ENCODE data around the gene DIDO1.

Gene DIDO1

GRCh38 chr20:62914436-62914835, 11.9 kb downstream of the DIDO1 start:
- Histone ChIP-seq H3K4me3 (ENCODE audit: low read depth, low read length) (no peak overlapping the region), H3K36me3 (ENCODE audit: control insufficient read depth, insufficient read depth, low read length) (peaks cover 49% of the 10 kb centered on the region), H3K9me3 (ENCODE audit: control insufficient read depth, insufficient read depth, low read depth, low read length) (no peaks in the 10 kb centered on the region), H3K4me1 (ENCODE audit: control insufficient read depth, insufficient read depth, low read length) (peaks cover 52% of the 10 kb centered on the region), H3K9ac (ENCODE audit: low read length) (no peak overlapping the region), H3K27me3 (ENCODE audit: control insufficient read depth, insufficient read depth, low read length) (no peaks in the 10 kb centered on the region), H3K27ac (ENCODE audit: low read depth, low read length) (no peak overlapping the region)

- no peak overlapping the region for H3K27ac ChIP-seq (ENCODE audit: low read depth, low read length)
- H3K27me3 ChIP-seq (ENCODE audit: control insufficient read depth, insufficient read depth, low read length): no peaks in the 10 kb centered on the region
- H3K9me3 ChIP-seq (ENCODE audit: control insufficient read depth, insufficient read depth, low read depth, low read length): no peaks in the 10 kb centered on the region
- no peak overlapping the region for H3K9ac ChIP-seq (ENCODE audit: low read length)
- H3K4me1 ChIP-seq (ENCODE audit: control insufficient read depth, insufficient read depth, low read length): peaks cover 43% of the 10 kb centered on the region
- H3K36me3 ChIP-seq (ENCODE audit: control insufficient read depth, insufficient read depth, low read length): peaks cover 62% of the 10 kb centered on the region
- H3K4me3 ChIP-seq (ENCODE audit: low read depth, low read length): no peak overlapping the region
Observed at GRCh38 chr20:62913043-62913630, 13.2 kb downstream of the DIDO1 start.

GRCh38 chr20:62911701-62912280, 14.5 kb downstream of the DIDO1 start:
- H3K27ac ChIP-seq (ENCODE audit: low read depth, low read length): no peak overlapping the region
- H3K27me3 ChIP-seq (ENCODE audit: control insufficient read depth, insufficient read depth, low read length): no peaks in the 10 kb centered on the region
- H3K4me3 ChIP-seq (ENCODE audit: low read depth, low read length): no peak overlapping the region
- H3K9ac ChIP-seq (ENCODE audit: low read length): no peak overlapping the region
- peaks cover 30% of the 10 kb centered on the region for H3K4me1 ChIP-seq (ENCODE audit: control insufficient read depth, insufficient read depth, low read length)
- H3K36me3 ChIP-seq (ENCODE audit: control insufficient read depth, insufficient read depth, low read length): peaks cover 75% of the 10 kb centered on the region
- H3K9me3 ChIP-seq (ENCODE audit: control insufficient read depth, insufficient read depth, low read depth, low read length): no peaks in the 10 kb centered on the region

GRCh38 chr20:62910777-62911497, 15.4 kb downstream of the DIDO1 start:
- peaks cover 21% of the 10 kb centered on the region for H3K4me1 ChIP-seq (ENCODE audit: control insufficient read depth, insufficient read depth, low read length)
- no peaks in the 10 kb centered on the region for H3K27me3 ChIP-seq (ENCODE audit: control insufficient read depth, insufficient read depth, low read length)
- H3K4me3 ChIP-seq (ENCODE audit: low read depth, low read length): no peak overlapping the region
- H3K9ac ChIP-seq (ENCODE audit: low read length): no peak overlapping the region
- H3K27ac ChIP-seq (ENCODE audit: low read depth, low read length): no peak overlapping the region
- H3K9me3 ChIP-seq (ENCODE audit: control insufficient read depth, insufficient read depth, low read depth, low read length): no peaks in the 10 kb centered on the region
- H3K36me3 ChIP-seq (ENCODE audit: control insufficient read depth, insufficient read depth, low read length): peaks cover 84% of the 10 kb centered on the region

- no peaks in the 10 kb centered on the region for H3K27me3 ChIP-seq (ENCODE audit: control insufficient read depth, insufficient read depth, low read length)
- peaks cover 15% of the 10 kb centered on the region for H3K4me1 ChIP-seq (ENCODE audit: control insufficient read depth, insufficient read depth, low read length)
- no peak overlapping the region for H3K4me3 ChIP-seq (ENCODE audit: low read depth, low read length)
- H3K9me3 ChIP-seq (ENCODE audit: control insufficient read depth, insufficient read depth, low read depth, low read length): no peaks in the 10 kb centered on the region
- H3K9ac ChIP-seq (ENCODE audit: low read length): no peak overlapping the region
- no peak overlapping the region for H3K27ac ChIP-seq (ENCODE audit: low read depth, low read length)
- peaks cover 90% of the 10 kb centered on the region for H3K36me3 ChIP-seq (ENCODE audit: control insufficient read depth, insufficient read depth, low read length)
Observed at GRCh38 chr20:62910217-62910766, 16.0 kb downstream of the DIDO1 start.

- Histone ChIP-seq H3K36me3 (ENCODE audit: control insufficient read depth, insufficient read depth, low read length) (peaks cover 98% of the 10 kb centered on the region), H3K9me3 (ENCODE audit: control insufficient read depth, insufficient read depth, low read depth, low read length) (no peaks in the 10 kb centered on the region), H3K4me1 (ENCODE audit: control insufficient read depth, insufficient read depth, low read length) (peaks cover 4% of the 10 kb centered on the region; the same call in 1 of the 2 replicates), H3K27ac (ENCODE audit: low read depth, low read length) (no peak overlapping the region), H3K4me3 (ENCODE audit: low read depth, low read length) (no peak overlapping the region), H3K9ac (ENCODE audit: low read length) (no peak overlapping the region), H3K27me3 (ENCODE audit: control insufficient read depth, insufficient read depth, low read length) (no peaks in the 10 kb centered on the region)
Observed at GRCh38 chr20:62908971-62909791, 17.1 kb downstream of the DIDO1 start.

- Histone ChIP-seq H3K4me1 (ENCODE audit: control insufficient read depth, insufficient read depth, low read length) (peaks cover 2% of the 10 kb centered on the region; the same call in 1 of the 2 replicates), H3K9ac (ENCODE audit: low read length) (no peak overlapping the region), H3K9me3 (ENCODE audit: control insufficient read depth, insufficient read depth, low read depth, low read length) (no peaks in the 10 kb centered on the region), H3K4me3 (ENCODE audit: low read depth, low read length) (no peak overlapping the region), H3K27me3 (ENCODE audit: control insufficient read depth, insufficient read depth, low read length) (no peaks in the 10 kb centered on the region), H3K36me3 (ENCODE audit: control insufficient read depth, insufficient read depth, low read length) (peaks cover 99% of the 10 kb centered on the region), H3K27ac (ENCODE audit: low read depth, low read length) (no peak overlapping the region)
Observed at GRCh38 chr20:62907384-62908317, 18.7 kb downstream of the DIDO1 start.

GRCh38 chr20:62906647-62907375, 19.5 kb downstream of the DIDO1 start:
- H3K27ac ChIP-seq (ENCODE audit: low read depth, low read length): no peak overlapping the region
- peaks cover 2% of the 10 kb centered on the region; the same call in 1 of the 2 replicates for H3K4me1 ChIP-seq (ENCODE audit: control insufficient read depth, insufficient read depth, low read length)
- no peaks in the 10 kb centered on the region for H3K27me3 ChIP-seq (ENCODE audit: control insufficient read depth, insufficient read depth, low read length)
- H3K9me3 ChIP-seq (ENCODE audit: control insufficient read depth, insufficient read depth, low read depth, low read length): no peaks in the 10 kb centered on the region
- no peak overlapping the region for H3K9ac ChIP-seq (ENCODE audit: low read length)
- peaks cover 100% of the 10 kb centered on the region for H3K36me3 ChIP-seq (ENCODE audit: control insufficient read depth, insufficient read depth, low read length)
- H3K4me3 ChIP-seq (ENCODE audit: low read depth, low read length): no peak overlapping the region

- peaks cover 5% of the 10 kb centered on the region; the same call in 1 of the 2 replicates for H3K4me1 ChIP-seq (ENCODE audit: control insufficient read depth, insufficient read depth, low read length)
- no peaks in the 10 kb centered on the region for H3K9me3 ChIP-seq (ENCODE audit: control insufficient read depth, insufficient read depth, low read depth, low read length)
- H3K9ac ChIP-seq (ENCODE audit: low read length): no peak overlapping the region
- no peak overlapping the region for H3K4me3 ChIP-seq (ENCODE audit: low read depth, low read length)
- H3K27ac ChIP-seq (ENCODE audit: low read depth, low read length): no peak overlapping the region
- H3K27me3 ChIP-seq (ENCODE audit: control insufficient read depth, insufficient read depth, low read length): no peaks in the 10 kb centered on the region
- H3K36me3 ChIP-seq (ENCODE audit: control insufficient read depth, insufficient read depth, low read length): peaks cover 99% of the 10 kb centered on the region
Observed at GRCh38 chr20:62906209-62906608, 20.1 kb downstream of the DIDO1 start.
